ENCODE data around the gene CERS6. TPM values are rescaled to one million over a fixed set of nuclear protein-coding genes. Genes with fewer than 3 reads are reported as not detected.

CERS6 gene
- polyA plus RNA-seq, 1 donor from 2014 or later = 59.3 TPM

DNA sequence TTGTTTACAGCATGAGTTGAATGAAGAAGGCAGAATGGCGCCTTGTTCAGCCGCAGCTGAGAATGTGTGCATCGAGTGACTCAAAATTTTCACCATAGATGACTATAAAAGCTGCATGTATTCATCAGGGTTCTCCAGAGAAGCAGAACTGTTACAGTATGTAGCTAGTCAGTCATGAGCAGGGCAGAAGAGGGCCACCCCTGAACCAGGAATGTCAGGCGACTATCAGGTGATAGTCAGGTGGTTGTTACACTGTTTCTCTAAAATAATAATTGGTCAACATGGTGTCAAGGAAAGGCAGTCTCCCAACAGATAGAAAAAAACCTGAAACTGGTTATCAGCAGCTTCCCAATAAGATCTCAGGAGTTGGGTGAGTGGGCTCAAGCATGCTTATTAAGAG lies 326.2 kb downstream of the CERS6 start:
- TF ChIP-seq TAF1 (IDR thresholded peaks at IDR 0.05; ENCODE audit: low read depth) (no peak), SMC3 (conservative IDR thresholded peaks at IDR 0.05; ENCODE audit: poor library complexity) (no peak), EZH2 (IDR thresholded peaks at IDR 0.05; ENCODE audit: borderline replicate concordance, insufficient read depth, low read length, poor library complexity, severe bottlenecking) (no peak), MXI1 (conservative IDR thresholded peaks at IDR 0.05; ENCODE audit: poor library complexity, severe bottlenecking) (no peak), EP300 (conservative IDR thresholded peaks at IDR 0.05; ENCODE audit: poor library complexity, severe bottlenecking) (no peak), RAD21 (conservative IDR thresholded peaks at IDR 0.05) (no peak), POLR2AphosphoS5 (IDR thresholded peaks at IDR 0.05) (no peak)
- TF ChIP-seq, protein P1, sequence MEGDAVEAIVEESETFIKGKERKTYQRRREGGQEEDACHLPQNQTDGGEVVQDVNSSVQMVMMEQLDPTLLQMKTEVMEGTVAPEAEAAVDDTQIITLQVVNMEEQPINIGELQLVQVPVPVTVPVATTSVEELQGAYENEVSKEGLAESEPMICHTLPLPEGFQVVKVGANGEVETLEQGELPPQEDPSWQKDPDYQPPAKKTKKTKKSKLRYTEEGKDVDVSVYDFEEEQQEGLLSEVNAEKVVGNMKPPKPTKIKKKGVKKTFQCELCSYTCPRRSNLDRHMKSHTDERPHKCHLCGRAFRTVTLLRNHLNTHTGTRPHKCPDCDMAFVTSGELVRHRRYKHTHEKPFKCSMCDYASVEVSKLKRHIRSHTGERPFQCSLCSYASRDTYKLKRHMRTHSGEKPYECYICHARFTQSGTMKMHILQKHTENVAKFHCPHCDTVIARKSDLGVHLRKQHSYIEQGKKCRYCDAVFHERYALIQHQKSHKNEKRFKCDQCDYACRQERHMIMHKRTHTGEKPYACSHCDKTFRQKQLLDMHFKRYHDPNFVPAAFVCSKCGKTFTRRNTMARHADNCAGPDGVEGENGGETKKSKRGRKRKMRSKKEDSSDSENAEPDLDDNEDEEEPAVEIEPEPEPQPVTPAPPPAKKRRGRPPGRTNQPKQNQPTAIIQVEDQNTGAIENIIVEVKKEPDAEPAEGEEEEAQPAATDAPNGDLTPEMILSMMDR (IDR thresholded peaks at IDR 0.05; ENCODE audit: poor library complexity, severe bottlenecking) = no peak
- TF ChIP-seq, protein P2, sequence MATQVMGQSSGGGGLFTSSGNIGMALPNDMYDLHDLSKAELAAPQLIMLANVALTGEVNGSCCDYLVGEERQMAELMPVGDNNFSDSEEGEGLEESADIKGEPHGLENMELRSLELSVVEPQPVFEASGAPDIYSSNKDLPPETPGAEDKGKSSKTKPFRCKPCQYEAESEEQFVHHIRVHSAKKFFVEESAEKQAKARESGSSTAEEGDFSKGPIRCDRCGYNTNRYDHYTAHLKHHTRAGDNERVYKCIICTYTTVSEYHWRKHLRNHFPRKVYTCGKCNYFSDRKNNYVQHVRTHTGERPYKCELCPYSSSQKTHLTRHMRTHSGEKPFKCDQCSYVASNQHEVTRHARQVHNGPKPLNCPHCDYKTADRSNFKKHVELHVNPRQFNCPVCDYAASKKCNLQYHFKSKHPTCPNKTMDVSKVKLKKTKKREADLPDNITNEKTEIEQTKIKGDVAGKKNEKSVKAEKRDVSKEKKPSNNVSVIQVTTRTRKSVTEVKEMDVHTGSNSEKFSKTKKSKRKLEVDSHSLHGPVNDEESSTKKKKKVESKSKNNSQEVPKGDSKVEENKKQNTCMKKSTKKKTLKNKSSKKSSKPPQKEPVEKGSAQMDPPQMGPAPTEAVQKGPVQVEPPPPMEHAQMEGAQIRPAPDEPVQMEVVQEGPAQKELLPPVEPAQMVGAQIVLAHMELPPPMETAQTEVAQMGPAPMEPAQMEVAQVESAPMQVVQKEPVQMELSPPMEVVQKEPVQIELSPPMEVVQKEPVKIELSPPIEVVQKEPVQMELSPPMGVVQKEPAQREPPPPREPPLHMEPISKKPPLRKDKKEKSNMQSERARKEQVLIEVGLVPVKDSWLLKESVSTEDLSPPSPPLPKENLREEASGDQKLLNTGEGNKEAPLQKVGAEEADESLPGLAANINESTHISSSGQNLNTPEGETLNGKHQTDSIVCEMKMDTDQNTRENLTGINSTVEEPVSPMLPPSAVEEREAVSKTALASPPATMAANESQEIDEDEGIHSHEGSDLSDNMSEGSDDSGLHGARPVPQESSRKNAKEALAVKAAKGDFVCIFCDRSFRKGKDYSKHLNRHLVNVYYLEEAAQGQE (IDR thresholded peaks at IDR 0.05; ENCODE audit: borderline replicate concordance) = no peak
- no peaks in the 10 kb centered on the region for H3K9me3 ChIP-seq (ENCODE audit: low read length)
- H3K9me2 ChIP-seq (ENCODE audit: insufficient read depth, low read length) = no peaks in the 10 kb centered on the region
- H3F3A ChIP-seq (ENCODE audit: insufficient read depth, low read length, poor library complexity, severe bottlenecking) = no peaks in the 10 kb centered on the region
- H3K27ac ChIP-seq (ENCODE audit: low read length) = no peak overlapping the region
- no peak overlapping the region for H3K4me3 ChIP-seq (ENCODE audit: low read length)
- no peaks in the 10 kb centered on the region for H3K36me3 ChIP-seq (ENCODE audit: insufficient read depth, low read length)
- H3K9ac ChIP-seq (ENCODE audit: low read length) = no peak overlapping the region
- H3K27me3 ChIP-seq (ENCODE audit: insufficient read depth, low read depth, low read length) = no peaks in the 10 kb centered on the region
- H2AFZ ChIP-seq (ENCODE audit: low read depth, low read length) = no peak overlapping the region
- H3K79me2 ChIP-seq (replicated peaks; ENCODE audit: insufficient read depth, low read length) = no peaks in the 10 kb centered on the region
- H4K20me1 ChIP-seq (ENCODE audit: insufficient read depth) = no peaks in the 10 kb centered on the region
- H3K4me2 ChIP-seq (ENCODE audit: low read length) = no peak overlapping the region

DNA sequence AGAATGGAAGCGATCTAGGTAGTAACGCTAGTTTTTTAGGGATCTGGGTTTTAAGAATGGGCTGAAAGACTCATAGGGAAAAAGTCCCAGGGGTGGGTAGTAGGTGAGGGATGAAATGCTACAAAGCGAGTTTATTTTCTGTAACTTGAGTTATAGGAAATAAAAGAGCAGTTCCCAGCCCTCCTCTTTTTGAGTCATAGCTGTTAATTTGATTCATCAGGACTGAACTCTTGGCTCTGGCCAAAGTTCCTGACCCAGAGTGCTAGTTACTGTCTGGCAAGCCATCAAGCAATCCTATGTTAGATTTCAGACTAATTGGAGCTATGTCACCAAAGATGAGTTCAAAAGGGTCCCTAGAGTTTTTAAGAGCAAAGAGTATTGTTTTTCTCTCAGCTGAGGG lies 328.9 kb downstream of the CERS6 start:
- H3K9ac ChIP-seq (ENCODE audit: low read length) = no peak overlapping the region
- H3K79me2 ChIP-seq (replicated peaks; ENCODE audit: insufficient read depth, low read length) = no peaks in the 10 kb centered on the region
- H3K36me3 ChIP-seq (ENCODE audit: insufficient read depth, low read length) = no peaks in the 10 kb centered on the region
- no peaks in the 10 kb centered on the region for H3F3A ChIP-seq (ENCODE audit: insufficient read depth, low read length, poor library complexity, severe bottlenecking)
- no peak overlapping the region for H2AFZ ChIP-seq (ENCODE audit: low read depth, low read length)
- H4K20me1 ChIP-seq (ENCODE audit: insufficient read depth) = no peaks in the 10 kb centered on the region
- H3K27ac ChIP-seq (ENCODE audit: low read length) = no peak overlapping the region
- no peak for TF ChIP-seq EP300 (conservative IDR thresholded peaks at IDR 0.05; ENCODE audit: poor library complexity, severe bottlenecking)
- TF ChIP-seq, protein P2 (IDR thresholded peaks at IDR 0.05; ENCODE audit: borderline replicate concordance) = no peak
- no peak for TF ChIP-seq POLR2AphosphoS5 (IDR thresholded peaks at IDR 0.05)
- TF ChIP-seq, protein P1 (IDR thresholded peaks at IDR 0.05; ENCODE audit: poor library complexity, severe bottlenecking) = no peak
- no peak for TF ChIP-seq EZH2 (IDR thresholded peaks at IDR 0.05; ENCODE audit: borderline replicate concordance, insufficient read depth, low read length, poor library complexity, severe bottlenecking)
- no peak for TF ChIP-seq MXI1 (conservative IDR thresholded peaks at IDR 0.05; ENCODE audit: poor library complexity, severe bottlenecking)
- TF ChIP-seq RAD21 (conservative IDR thresholded peaks at IDR 0.05) = no peak
- TF ChIP-seq TAF1 (IDR thresholded peaks at IDR 0.05; ENCODE audit: low read depth) = no peak
- TF ChIP-seq SMC3 (conservative IDR thresholded peaks at IDR 0.05; ENCODE audit: poor library complexity) = no peak
- no peaks in the 10 kb centered on the region for H3K27me3 ChIP-seq (ENCODE audit: insufficient read depth, low read depth, low read length)
- H3K9me3 ChIP-seq (ENCODE audit: low read length) = no peaks in the 10 kb centered on the region
- no peak overlapping the region for H3K4me3 ChIP-seq (ENCODE audit: low read length)
- H3K4me2 ChIP-seq (ENCODE audit: low read length) = no peak overlapping the region
- H3K9me2 ChIP-seq (ENCODE audit: insufficient read depth, low read length) = no peaks in the 10 kb centered on the region
